PFSK-1 (cell line): Measurements from ENCODE around the gene SGPL1.

Source experiments
- FOXP2 ChIP-seq: optimal IDR thresholded peaks from 2 replicates; pipeline ENCODE3; 2011; ENCODE audit warnings: borderline replicate concordance, control low read depth, inconsistent platforms; ENCODE audit not compliant: insufficient read depth; ENCODE audit errors: extremely low read length, extremely low read depth
- POLR2AphosphoS5 ChIP-seq: IDR thresholded peaks from 2 replicates; pipeline ENCODE4 v1.6.1; 2012; ENCODE audit warnings: low read depth, mild to moderate bottlenecking, control low read depth, low read length, moderate library complexity
- REST ChIP-seq, 2 experiments: IDR thresholded peaks; 2 replicates each; pipeline versions ENCODE4 v1.6.1 to v1.8.0; 2011 to 2012; ENCODE audit warnings: low read depth in 2 of 2, low read length in 2 of 2, control low read depth in 1 of 2, inconsistent platforms in 1 of 2, mild to moderate bottlenecking in 1 of 2, moderate library complexity in 1 of 2; ENCODE audit not compliant: insufficient read depth in 1 of 2
- SIN3A ChIP-seq: IDR thresholded peaks from 2 replicates; pipeline ENCODE4 v1.6.1; 2012; ENCODE audit warnings: mild to moderate bottlenecking, low read length, moderate library complexity, borderline replicate concordance; ENCODE audit not compliant: insufficient read depth
- TAF1 ChIP-seq: IDR thresholded peaks from 2 replicates; pipeline ENCODE4 v1.6.1; 2012; ENCODE audit warnings: low read length, control low read depth, borderline replicate concordance; ENCODE audit not compliant: insufficient read depth

- TF ChIP-seq POLR2AphosphoS5 (no peak), TAF1 (no peak), SIN3A (no peak), REST (IDR thresholded peaks at IDR 0.05; ENCODE audit: insufficient read depth in 1 of 2, low read depth in 2 of 2, low read length in 2 of 2) (no peak), FOXP2 (no peak)
Measured at GRCh38 chr10:70856454-70856853, 40.7 kb downstream of the SGPL1 start.
